DOHH2 (cell line): ENCODE measurements around the gene ALOXE3.
A peak's percentile ranks its signal among the peaks of the same experiment; 100 is the strongest.

ENCODE experiments used
- H3F3A ChIP-seq: fragments of 200-600 bp; sonication (generic), shearing (Covaris generic); 2 replicates; pipeline ENCODE4 v1.6.0; 2016; ENCODE audit warnings: antibody characterized with exemption, mild to moderate bottlenecking; ENCODE audit not compliant: control insufficient read depth, insufficient read depth
- H3K27ac ChIP-seq: fragments of 200-600 bp; sonication (generic); 2 replicates; pipeline ENCODE4 v1.5.1; 2014; ENCODE audit warnings: low read depth, mild to moderate bottlenecking, low read length, moderate library complexity
- H3K27me3 ChIP-seq: fragments of 200-600 bp; sonication (generic); 2 replicates; pipeline ENCODE4 v1.6.1; 2014; ENCODE audit warnings: mild to moderate bottlenecking, low read length, mixed read lengths; ENCODE audit not compliant: control insufficient read depth
- H3K36me3 ChIP-seq: fragments of 200-600 bp; sonication (generic); 2 replicates; pipeline ENCODE4 v1.6.1; 2014; ENCODE audit warnings: mild to moderate bottlenecking, low read length, moderate library complexity, mixed read lengths; ENCODE audit not compliant: control insufficient read depth
- H3K4me1 ChIP-seq: fragments of 200-600 bp; sonication (generic); 2 replicates; pipeline ENCODE4 v1.6.1; 2014; ENCODE audit warnings: mild to moderate bottlenecking, low read length, mixed read lengths; ENCODE audit not compliant: control insufficient read depth
- H3K4me2 ChIP-seq: fragments of 200-600 bp; sonication (generic); 2 replicates; pipeline ENCODE4 v1.6.0; 2014; ENCODE audit warnings: mild to moderate bottlenecking, low read length, moderate library complexity
- H3K4me3 ChIP-seq: fragments of 200-600 bp; sonication (generic); 2 replicates; pipeline ENCODE4 v1.5.1; 2014; ENCODE audit warnings: mild to moderate bottlenecking, low read length, mixed read lengths
- H3K79me2 ChIP-seq: fragments of 200-600 bp; sonication (generic); 2 replicates; pipeline ENCODE4 v1.6.1; 2014; ENCODE audit warnings: mild to moderate bottlenecking, low read length, mixed read lengths; ENCODE audit not compliant: control insufficient read depth
- H3K9me2 ChIP-seq: fragments of 200-600 bp; sonication (generic); replicated peaks from 2 replicates; pipeline ENCODE4 v1.6.1; 2014; ENCODE audit warnings: mild to moderate bottlenecking, low read length, mixed read lengths; ENCODE audit not compliant: control insufficient read depth
- H3K9me3 ChIP-seq: fragments of 200-600 bp; sonication (generic); 2 replicates; pipeline ENCODE4 v1.6.1; 2014; ENCODE audit warnings: antibody characterized with exemption, low read length, mixed read lengths; ENCODE audit not compliant: control insufficient read depth, insufficient read depth
- H4K20me1 ChIP-seq: fragments of 200-600 bp; sonication (generic); 2 replicates; pipeline ENCODE4 v1.6.0; 2014; ENCODE audit warnings: low read depth, mild to moderate bottlenecking, antibody characterized with exemption, low read length, moderate library complexity; ENCODE audit not compliant: control insufficient read depth, insufficient read depth
- CTCF ChIP-seq: fragments of 200-600 bp; sonication (generic); IDR thresholded peaks from one replicate; pipeline ENCODE4 v1.5.1; 2014; ENCODE audit warnings: antibody characterized with exemption, mild to moderate bottlenecking, low read depth, low read length; ENCODE audit not compliant: poor library complexity, severe bottlenecking
- EZH2phosphoT487 ChIP-seq: fragments of 200-600 bp; sonication (generic); IDR thresholded peaks from 2 replicates; pipeline ENCODE4 v1.6.1; 2017; ENCODE audit warnings: borderline replicate concordance, mild to moderate bottlenecking, antibody characterized with exemption, low read length, moderate library complexity, mixed read lengths

ALOXE3 gene

GRCh38 chr17:8123695-8124349, 5.5 kb upstream of the ALOXE3 start, which contains the start of gene HES7:
HES7 (minus strand) TSS chr17:8124106; CDS start chr17:8124084, 22 bp downstream.
- Histone ChIP-seq H3K27me3 (peaks cover 50% of the 10 kb centered on the region), H4K20me1 (0 out of 2 replicates have a peak, but pooled peaks cover 7% of the 10 kb centered on the region), H3K9me2 (no peaks in the 10 kb centered on the region), H3K4me2 (peak within 1 kb of the TSS; percentile 98), H3K4me1 (peaks cover 63% of the 10 kb centered on the region), H3F3A (peaks cover 31% of the 10 kb centered on the region), H3K4me3 (peak within 1 kb of the TSS; percentile 80), H3K9me3 (no peaks in the 10 kb centered on the region), H3K79me2 (no peaks in the 10 kb centered on the region), H3K27ac (no peak within 1 kb of the TSS), H3K36me3 (no peaks in the 10 kb centered on the region)
- TF ChIP-seq EZH2phosphoT487 = peak; percentile 7
- no peak for TF ChIP-seq CTCF

GRCh38 chr17:8122924-8123694, 4.8 kb upstream of the ALOXE3 start:
- no peaks in the 10 kb centered on the region for H3K79me2 ChIP-seq
- no peaks in the 10 kb centered on the region for H3K9me2 ChIP-seq
- H3F3A ChIP-seq = peaks cover 31% of the 10 kb centered on the region
- no peak overlapping the region for H3K27ac ChIP-seq
- peak overlapping the region; percentile 98 for H3K4me2 ChIP-seq
- no peaks in the 10 kb centered on the region for H3K36me3 ChIP-seq
- H3K4me3 ChIP-seq = peak overlapping the region; percentile 80
- no peak for TF ChIP-seq CTCF
- TF ChIP-seq EZH2phosphoT487 = peak; percentile 72
- H3K27me3 ChIP-seq = peaks cover 48% of the 10 kb centered on the region
- H3K4me1 ChIP-seq = peaks cover 67% of the 10 kb centered on the region
- H4K20me1 ChIP-seq = 0 out of 2 replicates have a peak, but pooled peaks cover 7% of the 10 kb centered on the region
- no peaks in the 10 kb centered on the region for H3K9me3 ChIP-seq

GRCh38 chr17:8122422-8122923, 4.2 kb upstream of the ALOXE3 start:
- H3K9me2 ChIP-seq = no peaks in the 10 kb centered on the region
- no peaks in the 10 kb centered on the region for H3K79me2 ChIP-seq
- 0 out of 2 replicates have a peak, but pooled peaks cover 7% of the 10 kb centered on the region for H4K20me1 ChIP-seq
- peak overlapping the region; percentile 80 for H3K4me3 ChIP-seq
- peaks cover 54% of the 10 kb centered on the region for H3K27me3 ChIP-seq
- H3K4me1 ChIP-seq = peaks cover 74% of the 10 kb centered on the region
- TF ChIP-seq CTCF (no peak), EZH2phosphoT487 (peak; percentile 96)
- peak overlapping the region; percentile 98 for H3K4me2 ChIP-seq
- H3F3A ChIP-seq = peaks cover 31% of the 10 kb centered on the region
- no peak overlapping the region for H3K27ac ChIP-seq
- no peaks in the 10 kb centered on the region for H3K9me3 ChIP-seq
- no peaks in the 10 kb centered on the region for H3K36me3 ChIP-seq
